DMS153 (cell line): ENCODE data around the gene PRAMEF5.
"Not testable (repeated sequence)": the region's sequence is repeated elsewhere in the genome, so short reads cannot be mapped to it uniquely, and the experiment has no call there.

Experiments used
- DNase-seq: peaks from one replicate; lab custom pipeline; 2025; lab: John Stamatoyannopoulos, UW

PRAMEF5 gene

DNA sequence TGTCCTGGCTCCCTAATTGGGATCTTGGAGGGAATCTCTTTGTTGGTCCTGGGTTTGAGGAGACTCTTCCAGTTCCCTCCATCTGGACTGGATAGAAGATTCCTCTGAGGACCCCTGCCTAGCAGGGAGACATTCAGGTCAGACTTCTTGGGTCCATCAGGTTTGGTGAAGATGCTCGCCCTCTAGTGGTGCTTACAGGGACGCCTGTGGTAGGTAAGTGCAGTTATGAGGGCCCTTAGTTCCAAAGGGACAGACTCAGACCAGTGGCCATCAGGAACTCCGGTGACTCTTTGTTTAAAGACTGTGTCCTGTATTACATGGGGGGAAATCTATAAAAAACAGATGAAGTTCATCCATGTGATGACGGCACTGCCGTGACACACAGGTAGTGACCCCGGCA is 23.0 kb downstream of the PRAMEF5 start:
- not testable (repeated sequence) for DNase-seq

DNA sequence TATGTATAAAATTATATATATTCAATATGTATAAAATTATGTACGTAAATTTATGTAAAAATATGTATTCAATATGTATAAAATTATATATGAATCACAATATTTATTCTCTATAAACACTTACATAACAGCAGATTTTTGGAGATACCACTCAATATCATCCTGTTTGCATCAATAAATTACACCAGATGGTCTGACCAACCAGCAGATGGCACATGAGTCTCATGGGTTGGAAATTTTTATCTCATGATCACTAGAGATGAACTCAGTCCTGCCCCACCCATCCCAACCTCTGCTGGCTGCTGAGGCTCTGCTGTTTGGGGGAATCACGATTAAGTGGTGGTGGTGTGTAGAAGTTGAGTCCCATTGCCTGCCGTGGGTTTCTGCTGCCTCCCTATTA is 25.6 kb downstream of the PRAMEF5 start:
- DNase-seq: not testable (repeated sequence)

DNA sequence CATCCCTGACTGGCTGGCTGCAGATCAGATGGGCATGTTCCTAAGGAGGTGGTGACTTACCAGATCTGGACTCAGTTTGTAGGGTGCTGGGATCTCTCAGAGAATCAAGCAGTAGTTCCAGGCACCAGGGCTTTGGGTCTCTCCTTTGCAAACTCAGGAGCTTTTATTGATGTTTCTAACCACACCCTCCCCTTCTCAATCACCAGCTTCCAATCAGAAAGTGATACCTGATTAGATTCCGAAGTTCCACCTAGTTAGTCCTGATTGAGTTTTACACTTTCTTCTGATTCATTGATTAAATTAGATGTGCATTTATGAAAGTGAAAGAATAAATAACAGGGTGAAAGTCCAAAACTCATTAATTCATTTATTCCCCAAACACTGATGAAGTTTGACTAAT is 31.0 kb downstream of the PRAMEF5 start, which contains the start of gene PRAMEF8:
PRAMEF8 (minus strand) TSS at position 101 of the 400 bp plus-strand sequence. CDS start 1,046 bp downstream, outside the sequence.
- not testable (repeated sequence) for DNase-seq

DNA sequence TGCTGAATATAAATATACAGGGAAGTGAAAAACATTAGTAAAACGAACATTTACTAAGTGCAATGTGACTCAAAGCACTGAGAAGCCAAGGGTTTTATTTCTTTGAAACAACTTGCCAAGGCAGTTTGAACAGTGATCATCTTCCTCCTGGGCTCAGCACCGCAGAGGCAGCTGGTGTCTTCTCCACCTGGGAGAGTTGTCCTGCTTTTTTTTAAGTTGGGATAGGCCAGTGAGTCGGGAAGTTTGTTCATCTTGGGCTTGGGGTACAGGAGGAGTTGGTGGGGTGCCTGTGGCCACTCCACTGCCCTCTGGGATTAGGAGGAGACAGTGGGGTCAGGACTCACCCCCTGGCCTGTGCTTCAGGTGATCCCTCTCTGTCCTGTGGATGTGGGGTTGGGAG is 35.0 kb downstream of the PRAMEF5 start:
- DNase-seq: not testable (repeated sequence)

DNA sequence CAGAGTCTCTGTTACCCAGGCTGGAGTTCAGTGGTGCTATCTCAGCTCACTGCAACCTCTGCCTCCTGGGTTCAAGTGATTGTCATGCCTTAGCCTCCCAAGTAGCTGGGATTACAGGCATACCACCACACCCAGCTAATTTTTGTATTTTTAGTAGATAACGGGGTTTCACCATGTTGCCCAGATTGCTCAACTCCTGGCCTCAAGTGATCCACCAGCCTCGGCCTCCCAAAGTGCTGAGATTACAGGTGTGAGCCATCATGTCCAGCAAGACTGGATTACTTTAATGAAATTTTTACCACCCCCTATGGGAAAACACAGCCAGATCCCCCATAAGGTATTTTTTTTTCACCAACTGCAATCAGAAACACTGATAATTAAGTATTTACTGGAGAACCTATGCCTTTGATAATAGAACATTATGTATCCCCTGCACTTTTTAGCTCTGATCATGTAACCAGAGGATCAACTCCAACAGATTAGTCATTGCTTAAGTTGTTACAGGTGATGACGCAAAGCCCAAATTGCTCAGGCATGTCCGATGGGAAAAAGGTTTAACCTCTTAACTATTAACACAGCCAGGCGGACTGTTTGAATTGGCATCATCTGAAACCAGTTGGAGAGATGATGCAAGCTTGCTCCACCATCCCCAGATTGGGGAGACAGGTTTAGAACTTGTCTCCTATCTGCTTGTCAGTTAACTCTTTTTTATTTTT is 43.4 kb downstream of the PRAMEF5 start:
- not testable (repeated sequence) for DNase-seq

DNA sequence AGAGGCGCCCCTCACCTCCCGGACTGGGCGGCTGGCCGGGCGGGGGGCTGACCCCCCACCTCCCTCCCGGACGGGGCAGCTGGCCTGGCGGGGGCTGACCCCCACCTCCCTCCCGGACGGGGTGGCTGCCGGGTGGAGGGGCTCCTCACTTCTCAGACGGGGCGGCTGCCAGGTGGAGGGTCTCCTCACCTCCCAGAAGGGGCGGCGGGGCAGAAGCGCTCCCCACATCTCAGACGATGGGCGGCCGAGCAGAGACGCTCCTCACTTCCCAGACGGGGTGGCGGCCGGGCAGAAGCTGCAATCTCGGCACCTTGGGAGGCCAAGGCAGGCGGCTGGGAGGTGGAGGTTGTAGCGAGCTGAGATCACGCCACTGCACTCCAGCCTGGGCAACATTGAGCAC is 44.7 kb downstream of the PRAMEF5 start:
- not testable (repeated sequence) for DNase-seq

DNA sequence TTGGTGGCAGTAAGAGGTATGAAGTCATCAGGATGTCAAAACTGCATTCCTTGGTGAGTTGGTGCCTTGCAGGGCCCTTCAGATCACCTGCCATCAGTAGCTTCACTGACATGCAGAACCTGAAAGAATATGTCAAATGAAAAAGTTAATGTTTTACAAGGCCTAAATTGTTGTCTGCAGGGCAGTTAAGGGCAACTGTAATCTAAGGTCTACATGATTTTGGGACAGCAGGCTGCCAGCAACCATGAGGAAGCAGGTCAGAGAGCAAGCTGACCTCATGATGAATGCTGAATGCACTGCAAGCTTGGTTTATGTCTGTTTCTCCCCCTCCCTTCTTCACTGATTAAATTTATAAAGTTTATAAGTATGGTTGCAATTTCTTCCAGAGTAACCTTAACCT is 48.2 kb downstream of the PRAMEF5 start:
- not testable (repeated sequence) for DNase-seq

DNA sequence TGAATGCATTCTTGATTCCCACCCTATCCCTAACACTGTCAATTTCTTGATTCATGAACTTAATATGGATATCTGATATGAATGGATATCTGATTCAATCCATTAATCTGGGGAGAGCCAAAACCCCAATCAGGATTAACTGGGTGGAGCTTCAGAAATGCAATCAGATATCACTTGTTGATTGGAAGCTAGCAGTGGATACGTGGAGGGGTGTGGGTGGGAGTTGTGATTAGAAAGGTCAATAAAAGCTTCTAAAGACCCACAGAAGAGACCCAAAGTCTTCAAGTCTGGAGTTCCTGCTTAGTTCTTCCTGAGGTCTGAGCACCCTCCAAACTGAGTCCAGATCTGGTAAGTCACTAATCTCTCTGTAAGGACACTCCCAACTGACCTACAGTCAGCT is 49.2 kb downstream of the PRAMEF5 start, which contains the start of gene PRAMEF33:
PRAMEF33 (plus strand) TSS at position 301 of the 400 bp plus-strand sequence. CDS start 2,416 bp downstream, outside the sequence.
- not testable (repeated sequence) for DNase-seq
